Astrocyte (in vitro differentiated cells and primary cell): Measurements from ENCODE around the gene PAH. TPM values are rescaled to one million over a fixed set of nuclear protein-coding genes. Genes with fewer than 3 reads are reported as not detected.

Experiments used
- DNase-seq: peaks from one replicate; pipeline ENCODE4 v3.0.0-alpha.2; 2010; ENCODE audit warnings: low read depth
- FAIRE-seq: peaks from 2 replicates; lab custom pipeline; 2011; peaks lifted over from hg19 to GRCh38; lab: Jason Lieb, UNC
- H2AFZ ChIP-seq: 2 replicates; pipeline ENCODE4 v1.6.0; 2012; ENCODE audit warnings: low read depth, low read length, inconsistent platforms
- H3K27ac ChIP-seq: 2 replicates; pipeline ENCODE4 v1.5.1; 2011; ENCODE audit warnings: low read depth, low read length, inconsistent platforms
- H3K27me3 ChIP-seq: 2 replicates; pipeline ENCODE4 v1.6.0; 2011; ENCODE audit warnings: low read length, inconsistent platforms; ENCODE audit not compliant: insufficient read depth
- H3K36me3 ChIP-seq: 2 replicates; pipeline ENCODE4 v1.5.1; 2011; ENCODE audit warnings: low read length, inconsistent platforms; ENCODE audit not compliant: insufficient read depth
- H3K4me1 ChIP-seq: 2 replicates; pipeline ENCODE4 v1.5.1; 2011; ENCODE audit warnings: low read length, inconsistent platforms; ENCODE audit not compliant: insufficient read depth
- H3K4me2 ChIP-seq: 2 replicates; pipeline ENCODE4 v1.6.0; 2012; ENCODE audit warnings: low read length, inconsistent platforms
- H3K4me3 ChIP-seq: 2 replicates; pipeline ENCODE4 v1.5.1; 2011; ENCODE audit warnings: low read depth, mild to moderate bottlenecking, low read length, inconsistent platforms; ENCODE audit not compliant: insufficient read depth
- H3K79me2 ChIP-seq: 2 replicates; pipeline ENCODE4 v1.6.0; 2012; ENCODE audit warnings: mild to moderate bottlenecking, low read length, inconsistent platforms; ENCODE audit not compliant: insufficient read depth
- H3K9ac ChIP-seq: 2 replicates; pipeline ENCODE4 v1.6.0; 2012; ENCODE audit warnings: mild to moderate bottlenecking, low read length, inconsistent platforms
- H3K9me3 ChIP-seq: 2 replicates; pipeline ENCODE4 v1.5.1; 2012; ENCODE audit warnings: low read depth, mild to moderate bottlenecking, low read length, inconsistent platforms; ENCODE audit not compliant: insufficient read depth
- H4K20me1 ChIP-seq: 2 replicates; pipeline ENCODE4 v1.6.0; 2012; ENCODE audit warnings: low read length, inconsistent platforms; ENCODE audit not compliant: insufficient read depth
- H3K27ac Mint-ChIP-seq: one replicate; pipeline ENCODE4 v1.8.0; 2021; ENCODE audit warnings: mild to moderate bottlenecking, mixed read lengths; ENCODE audit not compliant: unreplicated experiment
- H3K27me3 Mint-ChIP-seq: one replicate; pipeline ENCODE4 v1.8.0; 2021; ENCODE audit warnings: low read depth, mixed read lengths; ENCODE audit not compliant: unreplicated experiment
- H3K36me3 Mint-ChIP-seq: one replicate; pipeline ENCODE4 v1.8.0; 2021; ENCODE audit warnings: low read depth, mixed read lengths; ENCODE audit not compliant: unreplicated experiment
- H3K4me1 Mint-ChIP-seq: one replicate; pipeline ENCODE4 v1.8.0; 2021; ENCODE audit warnings: low read depth, mixed read lengths; ENCODE audit not compliant: unreplicated experiment
- H3K4me3 Mint-ChIP-seq: one replicate; pipeline ENCODE4 v1.8.0; 2021; ENCODE audit warnings: mild to moderate bottlenecking, moderate library complexity, mixed read lengths; ENCODE audit not compliant: unreplicated experiment
- H3K9me3 Mint-ChIP-seq: one replicate; pipeline ENCODE4 v1.8.0; 2021; ENCODE audit warnings: mild to moderate bottlenecking, mixed read lengths; ENCODE audit not compliant: unreplicated experiment
- CTCF ChIP-seq: IDR thresholded peaks from 2 replicates; pipeline ENCODE4 v1.5.1; 2011; ENCODE audit warnings: low read depth, mild to moderate bottlenecking, inconsistent platforms, low read length, moderate library complexity; ENCODE audit not compliant: insufficient read depth
- EZH2 ChIP-seq: IDR thresholded peaks from 2 replicates; pipeline ENCODE4 v1.6.1; 2012; ENCODE audit warnings: mild to moderate bottlenecking, low read length, inconsistent platforms; ENCODE audit not compliant: insufficient read depth
- total RNA-seq: library from RNA; stranded (reverse); gene quantifications from 2 replicates; pipeline ENCODE4 v1.2.1, GENCODE V29; 2021

The PAH gene
- total RNA-seq, 1 donor from 2014 or later, result not detected

DNA sequence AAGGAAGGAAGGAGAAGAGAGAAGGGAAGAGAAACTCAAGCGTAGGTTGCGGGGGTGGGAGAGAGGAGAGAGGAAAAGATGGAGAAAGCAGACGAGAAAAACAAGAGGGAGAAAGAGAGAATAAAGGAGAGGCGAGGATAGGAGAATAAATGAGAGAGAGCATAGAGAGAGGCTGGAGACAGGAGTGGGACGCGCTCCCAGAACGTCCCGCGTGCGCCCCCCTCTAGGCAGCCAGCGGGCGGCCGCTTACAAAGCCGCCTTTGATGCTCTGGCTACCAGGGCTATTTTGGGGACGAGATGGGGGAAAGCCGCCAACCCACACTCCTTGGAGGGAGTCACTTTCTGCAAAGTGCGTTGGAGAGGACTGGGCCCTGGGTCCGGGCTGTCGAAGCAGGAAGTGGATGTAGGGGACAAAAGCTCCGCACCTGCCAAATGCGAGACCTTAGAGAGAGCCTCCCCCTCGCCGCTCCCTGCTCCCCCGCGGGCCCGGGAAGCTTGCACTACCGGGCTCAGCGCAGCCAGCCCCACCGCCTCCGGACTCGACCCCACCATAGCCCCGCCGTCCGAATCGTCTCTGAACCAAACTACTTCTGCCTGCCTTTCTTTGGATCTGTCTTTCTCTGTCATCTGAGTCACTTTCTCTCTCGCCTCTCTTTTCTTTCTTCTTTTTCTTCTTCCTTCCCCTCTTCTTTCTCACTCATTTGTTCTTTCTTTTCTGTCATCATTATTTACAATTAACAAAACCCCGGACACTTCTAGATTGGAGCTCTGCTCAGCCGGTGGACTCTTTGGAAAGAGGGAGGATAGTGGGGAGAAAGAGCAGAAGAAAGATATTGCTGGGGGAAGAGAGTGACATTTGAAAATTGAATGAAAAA, 48.5 kb upstream of the PAH start:
- Mint-ChIP-seq H3K27ac (no peak overlapping the region), H3K36me3 (no peaks in the 10 kb centered on the region), H3K4me1 (peaks cover 5% of the 10 kb centered on the region), H3K27me3 (peaks cover 86% of the 10 kb centered on the region), H3K9me3 (peaks cover 14% of the 10 kb centered on the region), H3K4me3 (peak overlapping the region; percentile 73)
- no peak for FAIRE-seq
- H3K27ac ChIP-seq, result no peak overlapping the region
- H2AFZ ChIP-seq, result no peak overlapping the region
- TF ChIP-seq EZH2 (no peak), CTCF (no peak)
- H3K4me3 ChIP-seq, result no peak overlapping the region
- H3K79me2 ChIP-seq, result no peaks in the 10 kb centered on the region
- DNase-seq, result no peak
- H3K4me2 ChIP-seq, result peak overlapping the region; percentile 58
- H4K20me1 ChIP-seq, result no peaks in the 10 kb centered on the region
- H3K9ac ChIP-seq, result no peak overlapping the region
- H3K36me3 ChIP-seq, result no peaks in the 10 kb centered on the region
- peaks cover 50% of the 10 kb centered on the region for H3K27me3 ChIP-seq
- H3K9me3 ChIP-seq, result no peaks in the 10 kb centered on the region
- no peaks in the 10 kb centered on the region for H3K4me1 ChIP-seq

DNA sequence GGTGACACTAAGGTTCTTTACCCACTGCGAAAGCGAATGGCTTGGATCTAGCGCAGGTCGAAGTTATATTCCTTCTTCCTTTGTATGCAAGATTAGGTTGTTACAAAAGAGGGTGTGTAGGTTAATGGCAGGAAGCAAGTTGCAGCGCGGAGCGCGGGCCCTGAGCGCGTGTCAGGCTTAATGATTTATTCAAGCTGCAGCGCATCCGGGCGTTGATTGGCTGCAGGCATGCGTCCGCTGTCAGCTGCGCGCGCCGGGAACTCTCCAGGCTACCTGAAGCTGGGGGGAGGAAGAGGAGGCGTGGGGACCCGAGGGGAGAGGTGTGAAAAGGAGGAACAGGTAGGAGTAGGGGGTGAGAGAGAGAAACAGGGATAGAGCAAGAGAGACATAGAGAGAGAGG, 47.8 kb upstream of the PAH start:
- Mint-ChIP-seq H3K27me3 (peaks cover 91% of the 10 kb centered on the region), H3K27ac (no peak overlapping the region), H3K36me3 (no peaks in the 10 kb centered on the region), H3K9me3 (peaks cover 14% of the 10 kb centered on the region), H3K4me3 (peak overlapping the region; percentile 73), H3K4me1 (peaks cover 5% of the 10 kb centered on the region)
- peaks cover 56% of the 10 kb centered on the region for H3K27me3 ChIP-seq
- no peaks in the 10 kb centered on the region for H3K9me3 ChIP-seq
- H2AFZ ChIP-seq, result no peak overlapping the region
- H3K36me3 ChIP-seq, result no peaks in the 10 kb centered on the region
- no peaks in the 10 kb centered on the region for H4K20me1 ChIP-seq
- H3K4me1 ChIP-seq, result no peaks in the 10 kb centered on the region
- DNase-seq (no peak), FAIRE-seq (no peak)
- TF ChIP-seq EZH2, result no peak
- TF ChIP-seq CTCF, result no peak
- H3K79me2 ChIP-seq, result no peaks in the 10 kb centered on the region
- H3K4me3 ChIP-seq, result no peak overlapping the region
- no peak overlapping the region for H3K9ac ChIP-seq
- H3K27ac ChIP-seq, result no peak overlapping the region
- peak overlapping the region; percentile 58 for H3K4me2 ChIP-seq

GRCh38 chr12:102963796-102964195, 46.8 kb upstream of the PAH start:
- Mint-ChIP-seq H3K27me3 (peaks cover 97% of the 10 kb centered on the region), H3K27ac (no peak overlapping the region), H3K4me1 (peaks cover 6% of the 10 kb centered on the region), H3K4me3 (no peak overlapping the region), H3K36me3 (no peaks in the 10 kb centered on the region), H3K9me3 (peaks cover 18% of the 10 kb centered on the region)
- no peaks in the 10 kb centered on the region for H3K4me1 ChIP-seq
- H3K27me3 ChIP-seq, result peaks cover 67% of the 10 kb centered on the region
- H3K27ac ChIP-seq, result no peak overlapping the region
- DNase-seq, result no peak
- H2AFZ ChIP-seq, result no peak overlapping the region
- H3K9ac ChIP-seq, result no peak overlapping the region
- no peaks in the 10 kb centered on the region for H3K79me2 ChIP-seq
- no peak for FAIRE-seq
- no peaks in the 10 kb centered on the region for H3K36me3 ChIP-seq
- no peaks in the 10 kb centered on the region for H3K9me3 ChIP-seq
- no peak overlapping the region for H3K4me3 ChIP-seq
- no peak overlapping the region for H3K4me2 ChIP-seq
- no peaks in the 10 kb centered on the region for H4K20me1 ChIP-seq
- no peak for TF ChIP-seq CTCF
- TF ChIP-seq EZH2, result no peak
